ENCODE measurements around the gene RAB28.
A peak's percentile ranks its signal among the peaks of the same experiment; 100 is the strongest.

- TF ChIP-seq EP300 (IDR thresholded peaks at IDR 0.05; ENCODE audit: borderline replicate concordance in 1 of 2, low read depth in 2 of 2, low read length in 2 of 2) (no peak), POLR2A (IDR thresholded peaks at IDR 0.05; ENCODE audit: control extremely low read depth in 1 of 2, low read depth in 2 of 2, low read length in 2 of 2) (no peak), SAP30 (IDR thresholded peaks at IDR 0.05; ENCODE audit: insufficient read depth, insufficient replicate concordance, low read length) (no peak), EZH2 (IDR thresholded peaks at IDR 0.05; ENCODE audit: low read depth, low read length, severe bottlenecking) (peak; percentile 85), CHD2 (IDR thresholded peaks at IDR 0.05; ENCODE audit: low read length) (no peak), NRF1 (IDR thresholded peaks at IDR 0.05; ENCODE audit: low read depth, low read length) (no peak), CTCF (IDR thresholded peaks at IDR 0.05; ENCODE audit: control extremely low read depth in 1 of 3, insufficient read depth in 1 of 3, low read depth in 1 of 3, low read length in 3 of 3) (no peak), BACH1 (IDR thresholded peaks at IDR 0.05; ENCODE audit: low read length) (no peak), CHD7 (IDR thresholded peaks at IDR 0.05; ENCODE audit: insufficient replicate concordance, low read length) (no peak)
Measured at GRCh38 chr4:13529128-13529919, 45.2 kb upstream of the RAB28 start.

All from H1 (cell line).